Caki2 (cell line): ENCODE data around the gene HLA-DMA. TPM values are rescaled to one million over a fixed set of nuclear protein-coding genes. Genes with fewer than 3 reads are reported as not detected.

Experiments
- total RNA-seq: library from RNA; depleted of rRNA; stranded (reverse); fragments of >200 nt; shearing (Covaris generic); gene quantifications from 2 replicates; pipeline ENCODE4 v1.2.3, GENCODE V29; 2014; ENCODE audit warnings: low replicate concordance; rRNA removed

Gene HLA-DMA
- total RNA-seq, 1 experiment from 2014 or later: 16.7 TPM

Other genes with a start within 250 kb of the HLA-DMA start
- not detected in 2 replicates for gene HLA-DQA2, start 211.7 kb downstream of the HLA-DMA start, total RNA-seq
- gene HLA-DQB2, start 189.6 kb downstream of the HLA-DMA start, total RNA-seq: not detected in 2 replicates
- gene HLA-DOB, start 136.1 kb downstream of the HLA-DMA start, total RNA-seq: not detected in 2 replicates
- gene TAP2, start 114.4 kb downstream of the HLA-DMA start, total RNA-seq: 8.9 and 26.7 TPM in 2 replicates
- gene PSMB8, start 109.0 kb downstream of the HLA-DMA start, total RNA-seq: 267 and 291 TPM in 2 replicates
- gene TAP1, start 99.4 kb downstream of the HLA-DMA start, total RNA-seq: 63.3 and 65.5 TPM in 2 replicates
- gene PSMB9, start 98.9 kb downstream of the HLA-DMA start, total RNA-seq: 80.2 and 123 TPM in 2 replicates
- gene HLA-DMB, start 12.1 kb downstream of the HLA-DMA start, total RNA-seq: 0.35 and 13.2 TPM in 2 replicates
- 43.7 and 62.6 TPM in 2 replicates for gene BRD2, start 15.5 kb upstream of the HLA-DMA start, total RNA-seq
- gene HLA-DOA, start 56.5 kb upstream of the HLA-DMA start, total RNA-seq: not detected in 2 replicates
- gene HLA-DPA1, start 120.6 kb upstream of the HLA-DMA start, total RNA-seq: not detected in 2 replicates
- gene HLA-DPB1, start 122.9 kb upstream of the HLA-DMA start, total RNA-seq: not detected in 2 replicates
- 0.20 and 1.4 TPM in 2 replicates for gene COL11A2, start 239.4 kb upstream of the HLA-DMA start, total RNA-seq
- 25.1 and 30.0 TPM in 2 replicates for gene RXRB, start 247.6 kb upstream of the HLA-DMA start, total RNA-seq
- gene SLC39A7, start 247.8 kb upstream of the HLA-DMA start, total RNA-seq: 232 and 245 TPM in 2 replicates